Measurements from ENCODE around the gene GPSM1. TPM values are rescaled to one million over a fixed set of nuclear protein-coding genes. Genes with fewer than 3 reads are reported as not detected.

The GPSM1 gene
- total and polyA plus RNA-seq, 4 donors = 12.6 to 41.6 (median 22.7) TPM

GRCh38 chr9:136281421-136282271, 45.7 kb upstream of the GPSM1 start:
- no peak overlapping the region for H3K9ac ChIP-seq (ENCODE audit: insufficient read depth in 1 of 2, low read length in 2 of 2)
- no peak for TF ChIP-seq CTCF (IDR thresholded peaks at IDR 0.05; ENCODE audit: control extremely low read depth, extremely low read depth)
- no peak overlapping the region for H3K27ac ChIP-seq (ENCODE audit: low read depth in 1 of 2, low read length in 1 of 2)
- H3K9me3 ChIP-seq (ENCODE audit: control insufficient read depth in 4 of 4, insufficient read depth in 3 of 4, low read length in 3 of 4) = peaks cover 0 to 8% (median 0%) of the 10 kb centered on the region in 4 donors
- H3K36me3 ChIP-seq (ENCODE audit: control insufficient read depth in 4 of 4, insufficient read depth in 4 of 4, low read length in 4 of 4) = no peaks in the 10 kb centered on the region
- 87 to 90% methylated on average over 37 to 39 of the region's 39 CpGs for WGBS, 2 donors
- H3K4me3 ChIP-seq = no peak overlapping the region
- DNase-seq = no peak
- H3K4me1 ChIP-seq (ENCODE audit: control insufficient read depth in 5 of 5, insufficient read depth in 5 of 5, low read length in 5 of 5) = peaks cover 0 to 4% (median 0%) of the 10 kb centered on the region in 5 donors
- H3K27me3 ChIP-seq (ENCODE audit: control insufficient read depth in 3 of 3, insufficient read depth in 3 of 3, low read length in 2 of 3) = peaks cover 0 to 6% (median 0%) of the 10 kb centered on the region in 3 donors
- ATAC-seq (ENCODE audit: insufficient read depth, low FRiP score) = no peak

- Histone ChIP-seq H3K4me1 (ENCODE audit: control insufficient read depth in 5 of 5, insufficient read depth in 5 of 5, low read length in 5 of 5) (peaks cover 0 to 4% (median 0%) of the 10 kb centered on the region in 5 donors), H3K27me3 (ENCODE audit: control insufficient read depth in 3 of 3, insufficient read depth in 3 of 3, low read length in 2 of 3) (peaks cover 0 to 6% (median 0%) of the 10 kb centered on the region in 3 donors), H3K27ac (ENCODE audit: low read depth in 1 of 2, low read length in 1 of 2) (no peak overlapping the region), H3K4me3 (no peak overlapping the region), H3K36me3 (ENCODE audit: control insufficient read depth in 4 of 4, insufficient read depth in 4 of 4, low read length in 4 of 4) (no peaks in the 10 kb centered on the region), H3K9me3 (ENCODE audit: control insufficient read depth in 4 of 4, insufficient read depth in 3 of 4, low read length in 3 of 4) (peaks cover 0 to 8% (median 0%) of the 10 kb centered on the region in 4 donors), H3K9ac (ENCODE audit: insufficient read depth in 1 of 2, low read length in 2 of 2) (no peak overlapping the region)
- 49 to 53% methylated on average over 14 of the region's 14 CpGs for WGBS, 2 donors
- no peak for TF ChIP-seq CTCF (IDR thresholded peaks at IDR 0.05; ENCODE audit: control extremely low read depth, extremely low read depth)
- DNase-seq (no peak), ATAC-seq (ENCODE audit: insufficient read depth, low FRiP score) (no peak)
These were observed 45.0 kb upstream of the GPSM1 start for GRCh38 chr9:136282272-136282861.

- DNase-seq (peak; percentile 67 to 82 (median 76)), ATAC-seq (ENCODE audit: insufficient read depth, low FRiP score) (peak; percentile 80)
- Histone ChIP-seq H3K27me3 (ENCODE audit: control insufficient read depth in 3 of 3, insufficient read depth in 3 of 3, low read length in 2 of 3) (peaks cover 0 to 6% (median 0%) of the 10 kb centered on the region in 3 donors), H3K36me3 (ENCODE audit: control insufficient read depth in 4 of 4, insufficient read depth in 4 of 4, low read length in 4 of 4) (no peaks in the 10 kb centered on the region), H3K4me3 (no peak overlapping the region), H3K27ac (ENCODE audit: low read depth in 1 of 2, low read length in 1 of 2) (peak overlapping the region in 1 of 2 donors; percentile 14), H3K9me3 (ENCODE audit: control insufficient read depth in 4 of 4, insufficient read depth in 3 of 4, low read length in 3 of 4) (peaks cover 0 to 8% (median 0%) of the 10 kb centered on the region in 4 donors), H3K9ac (ENCODE audit: insufficient read depth in 1 of 2, low read length in 2 of 2) (peak overlapping the region in 1 of 2 donors; percentile 5), H3K4me1 (ENCODE audit: control insufficient read depth in 5 of 5, insufficient read depth in 5 of 5, low read length in 5 of 5) (peaks cover 0 to 4% (median 0%) of the 10 kb centered on the region in 5 donors)
- peak; percentile 86 for TF ChIP-seq CTCF (IDR thresholded peaks at IDR 0.05; ENCODE audit: control extremely low read depth, extremely low read depth)
- WGBS, 2 donors = 23 to 27% methylated on average over 31 of the region's 32 CpGs
These were observed 43.8 kb upstream of the GPSM1 start for GRCh38 chr9:136283291-136284235.
